PC-3 (cell line): Measurements from ENCODE around the gene CHMP4B. TPM values are rescaled to one million over a fixed set of nuclear protein-coding genes. Genes with fewer than 3 reads are reported as not detected.

Experiments
- ATAC-seq: fragments of 200-7000 bp; cut with Tn5 transposase; 2 replicates; pipeline ENCODE4 v1.9.1; 2020; ENCODE audit warnings: mild to moderate bottlenecking, moderate library complexity
- BruUV-seq: library from RNA; stranded (reverse); fragments of 400-500 nt; replicated peaks from 2 replicates; lab custom pipeline; 2021; lab: Mats Ljungman, UMichigan
- CTCF ChIA-PET: fragments of 300-600 bp; sonication (Branson Sonifier 250); formaldehyde crosslinking; loops from one replicate; lab custom pipeline; 2022; ENCODE audit warnings: antibody characterized with exemption; lab: Charles Lee
- POLR2A ChIA-PET: fragments of 300-600 bp; sonication (Branson Sonifier 250); formaldehyde crosslinking; loops from one replicate; lab custom pipeline; 2022; ENCODE audit warnings: antibody characterized with exemption; ENCODE audit not compliant: unreplicated experiment; lab: Charles Lee
- DNase-seq: peaks from one replicate; pipeline ENCODE4 v3.0.0-alpha.2; 2015
- H2AFZ ChIP-seq: fragments of 300-600 bp; sonication (generic); 2 replicates; pipeline ENCODE4 v1.6.0; 2016; ENCODE audit warnings: antibody characterized with exemption, low read length
- H3F3A ChIP-seq: fragments of 300-600 bp; sonication (generic); one replicate; pipeline ENCODE4 v1.6.0; 2017; ENCODE audit warnings: antibody characterized with exemption, low read length, control low read depth, mild to moderate bottlenecking; ENCODE audit not compliant: unreplicated experiment
- H3K27ac ChIP-seq: fragments of 300-600 bp; sonication (generic); 2 replicates; pipeline ENCODE4 v1.5.1; 2016; ENCODE audit warnings: mild to moderate bottlenecking, low read length
- H3K27me3 ChIP-seq: fragments of 300-600 bp; sonication (generic); 2 replicates; pipeline ENCODE4 v1.6.1; 2016; ENCODE audit warnings: low read length, mixed read lengths
- H3K36me3 ChIP-seq: fragments of 300-600 bp; sonication (generic); 2 replicates; pipeline ENCODE4 v1.6.1; 2016; ENCODE audit warnings: low read depth, mixed run types, low read length, mixed read lengths
- H3K4me1 ChIP-seq: fragments of 300-600 bp; sonication (generic); 2 replicates; pipeline ENCODE4 v1.5.1; 2016; ENCODE audit warnings: low read length; ENCODE audit not compliant: insufficient read depth
- H3K4me2 ChIP-seq: fragments of 300-600 bp; sonication (generic); 2 replicates; pipeline ENCODE4 v1.6.0; 2016; ENCODE audit warnings: low read length
- H3K4me3 ChIP-seq: fragments of 300-600 bp; sonication (generic); 2 replicates; pipeline ENCODE4 v1.5.1; 2016; ENCODE audit warnings: mild to moderate bottlenecking, low read length, mixed read lengths
- H3K79me2 ChIP-seq: fragments of 300-600 bp; sonication (generic); 2 replicates; pipeline ENCODE4 v1.6.1; 2017; ENCODE audit warnings: low read length, mixed read lengths
- H3K9ac ChIP-seq: fragments of 300-600 bp; sonication (generic); 2 replicates; pipeline ENCODE4 v1.6.0; 2016; ENCODE audit warnings: mild to moderate bottlenecking, low read length
- H3K9me2 ChIP-seq: fragments of 300-600 bp; sonication (generic); replicated peaks from 2 replicates; pipeline ENCODE4 v1.6.1; 2016; ENCODE audit warnings: mixed run types, low read length, mixed read lengths
- H3K9me3 ChIP-seq: fragments of 300-600 bp; sonication (generic); 2 replicates; pipeline ENCODE4 v1.6.1; 2016; ENCODE audit warnings: low read length, mixed read lengths
- H4K20me1 ChIP-seq: fragments of 300-600 bp; sonication (generic); 2 replicates; pipeline ENCODE4 v1.6.1; 2016; ENCODE audit warnings: low read length, mixed read lengths
- EZH2 ChIP-seq: fragments of 300-600 bp; sonication (generic); IDR thresholded peaks from one replicate; pipeline ENCODE4 v1.6.1; 2017; ENCODE audit warnings: antibody characterized with exemption, mild to moderate bottlenecking, low read length; ENCODE audit not compliant: unreplicated experiment
- EZH2phosphoT487 ChIP-seq: fragments of 300-600 bp; sonication (generic); IDR thresholded peaks from 2 replicates; pipeline ENCODE4 v1.6.1; 2018; ENCODE audit warnings: mild to moderate bottlenecking, antibody characterized with exemption, low read length, borderline replicate concordance
- intact Hi-C: fragments of 100-400 bp; cut with micrococcal nuclease; formaldehyde crosslinking; loops from 2 replicates; pipeline ENCODE4 v1.9.0; 2023
- total RNA-seq: library from RNA; depleted of rRNA; stranded (reverse); fragments of >200 nt; gene quantifications from 2 replicates; pipeline ENCODE4 v1.2.3, GENCODE V29; 2014
- TF ChIP-seq, protein P1 (sequence below): fragments of 300-600 bp; sonication (generic); conservative IDR thresholded peaks from 2 replicates; pipeline ENCODE4 v1.5.1; 2017; ENCODE audit warnings: antibody characterized with exemption, low read depth, mild to moderate bottlenecking, low read length

CHMP4B gene
- total RNA-seq, 1 experiment from 2014 or later = 68.8 TPM

DNA sequence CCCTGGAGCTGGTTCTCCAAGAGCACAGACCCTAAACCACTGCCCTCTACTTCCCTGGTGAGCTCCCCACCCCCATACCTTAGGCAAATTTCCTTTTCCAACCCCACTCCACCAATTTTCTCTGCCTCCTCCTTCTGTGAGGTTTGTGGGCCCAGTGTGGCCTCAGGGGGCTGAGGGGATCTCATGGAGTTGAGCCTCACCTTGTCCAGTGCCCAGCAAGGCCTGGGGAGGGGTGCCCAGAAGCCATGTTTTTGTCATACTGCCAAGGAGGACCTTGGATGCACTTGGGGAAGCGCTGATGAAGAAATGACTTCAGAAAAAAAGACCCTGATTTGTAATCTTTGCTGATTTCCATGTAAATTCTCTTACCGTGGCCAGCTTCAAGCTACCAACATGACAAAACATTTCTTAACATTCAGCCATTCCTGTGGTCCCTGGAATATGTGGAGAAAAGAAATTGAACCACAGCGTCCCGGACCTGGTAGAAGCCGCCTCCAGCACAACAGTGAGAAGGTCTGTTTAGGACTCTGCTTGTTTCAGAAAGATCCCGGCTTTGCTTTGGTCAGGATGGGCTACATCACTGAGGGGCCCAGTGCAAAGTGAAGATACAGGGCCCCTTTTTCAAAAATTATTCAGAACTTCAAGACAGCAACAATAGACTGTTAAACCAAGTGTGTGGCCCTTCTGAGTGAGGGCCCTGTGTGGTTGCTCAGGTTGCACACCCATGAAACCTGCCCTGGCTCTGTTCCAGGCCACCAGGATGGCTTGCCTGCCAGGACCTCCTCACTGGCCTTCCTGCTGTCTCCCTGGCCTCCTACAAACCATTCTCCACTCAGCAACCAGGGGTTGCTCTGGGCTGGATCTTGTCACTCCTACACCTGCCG lies 52.5 kb downstream of the CHMP4B start:
- POLR2A ChIA-PET = no interaction called here
- no peak overlapping the region for H3K27ac ChIP-seq
- no peak overlapping the region for H3K4me2 ChIP-seq
- H3K9me3 ChIP-seq = no peaks in the 10 kb centered on the region
- no peak for TF ChIP-seq EZH2
- TF ChIP-seq, protein P1, sequence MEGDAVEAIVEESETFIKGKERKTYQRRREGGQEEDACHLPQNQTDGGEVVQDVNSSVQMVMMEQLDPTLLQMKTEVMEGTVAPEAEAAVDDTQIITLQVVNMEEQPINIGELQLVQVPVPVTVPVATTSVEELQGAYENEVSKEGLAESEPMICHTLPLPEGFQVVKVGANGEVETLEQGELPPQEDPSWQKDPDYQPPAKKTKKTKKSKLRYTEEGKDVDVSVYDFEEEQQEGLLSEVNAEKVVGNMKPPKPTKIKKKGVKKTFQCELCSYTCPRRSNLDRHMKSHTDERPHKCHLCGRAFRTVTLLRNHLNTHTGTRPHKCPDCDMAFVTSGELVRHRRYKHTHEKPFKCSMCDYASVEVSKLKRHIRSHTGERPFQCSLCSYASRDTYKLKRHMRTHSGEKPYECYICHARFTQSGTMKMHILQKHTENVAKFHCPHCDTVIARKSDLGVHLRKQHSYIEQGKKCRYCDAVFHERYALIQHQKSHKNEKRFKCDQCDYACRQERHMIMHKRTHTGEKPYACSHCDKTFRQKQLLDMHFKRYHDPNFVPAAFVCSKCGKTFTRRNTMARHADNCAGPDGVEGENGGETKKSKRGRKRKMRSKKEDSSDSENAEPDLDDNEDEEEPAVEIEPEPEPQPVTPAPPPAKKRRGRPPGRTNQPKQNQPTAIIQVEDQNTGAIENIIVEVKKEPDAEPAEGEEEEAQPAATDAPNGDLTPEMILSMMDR = no peak
- no peak for TF ChIP-seq EZH2phosphoT487
- no peak overlapping the region for H3K9ac ChIP-seq
- no peak overlapping the region for H3K4me3 ChIP-seq
- ATAC-seq (no peak), DNase-seq (no peak)
- no peaks in the 10 kb centered on the region for H3K36me3 ChIP-seq
- no peak overlapping the region for H2AFZ ChIP-seq
- peaks cover 4% of the 10 kb centered on the region; the same call in 1 of the 2 replicates for H3K4me1 ChIP-seq
- intact Hi-C loops = loop anchor here (2.0 kb wide), 2 partner anchors 159 to 265 kb away; no protein-coding TSS in a partner anchor
- no peaks in the 10 kb centered on the region for H3F3A ChIP-seq
- H3K9me2 ChIP-seq = no peaks in the 10 kb centered on the region
- H3K27me3 ChIP-seq = no peaks in the 10 kb centered on the region
- no peaks in the 10 kb centered on the region for H4K20me1 ChIP-seq
- CTCF ChIA-PET = interaction anchor here (0.5 to 1.4 kb wide), 3 partner anchors 159 to 172 kb away, joined by 4 to 13 read pairs (median 8); no protein-coding TSS in a partner anchor
- H3K79me2 ChIP-seq = no peaks in the 10 kb centered on the region
- no TSS peak for BruUV-seq

DNA sequence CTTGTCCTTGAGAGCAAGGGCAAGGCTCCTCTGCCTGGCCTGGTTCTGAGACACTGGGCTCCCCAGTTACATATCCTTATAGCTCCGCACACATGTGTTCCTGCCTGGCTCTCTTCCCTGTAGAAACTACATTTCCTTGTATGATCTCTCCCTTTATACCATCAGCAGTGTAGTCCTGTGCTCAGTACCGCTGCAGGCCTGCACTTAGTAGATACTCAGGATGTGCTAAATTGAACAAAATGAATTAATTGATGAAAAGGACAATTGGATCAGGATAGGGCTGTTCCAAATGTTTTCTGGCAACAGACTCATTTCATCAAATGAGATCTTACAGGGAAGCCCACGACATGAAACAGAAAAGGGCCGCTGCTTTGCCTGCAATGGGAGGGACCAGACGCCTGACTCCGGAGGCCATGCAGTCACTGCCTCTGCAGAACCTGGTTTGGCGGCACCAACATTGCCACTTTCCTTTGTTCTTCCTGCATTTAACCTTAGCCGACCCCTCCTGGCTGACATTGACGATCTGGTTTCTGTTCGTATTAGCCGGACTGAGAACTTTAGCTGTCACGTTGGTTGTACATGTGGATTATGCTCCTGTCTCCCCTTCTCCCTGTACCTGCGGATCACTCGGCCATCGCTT lies 53.3 kb downstream of the CHMP4B start:
- Histone ChIP-seq H4K20me1 (no peaks in the 10 kb centered on the region), H3K4me2 (no peak overlapping the region), H3K27ac (no peak overlapping the region), H3K9me3 (no peaks in the 10 kb centered on the region), H2AFZ (no peak overlapping the region), H3K36me3 (no peaks in the 10 kb centered on the region), H3K79me2 (no peaks in the 10 kb centered on the region), H3F3A (no peaks in the 10 kb centered on the region), H3K9ac (no peak overlapping the region), H3K4me3 (no peak overlapping the region), H3K27me3 (no peaks in the 10 kb centered on the region), H3K9me2 (no peaks in the 10 kb centered on the region), H3K4me1 (peaks cover 4% of the 10 kb centered on the region; the same call in 1 of the 2 replicates)
- POLR2A ChIA-PET = no interaction called here
- no peak for DNase-seq
- TF ChIP-seq EZH2phosphoT487 (no peak), EZH2 (no peak)
- CTCF ChIA-PET = no interaction called here
- no TSS peak for BruUV-seq
- intact Hi-C loops = no loop called here
- no peak for ATAC-seq

DNA sequence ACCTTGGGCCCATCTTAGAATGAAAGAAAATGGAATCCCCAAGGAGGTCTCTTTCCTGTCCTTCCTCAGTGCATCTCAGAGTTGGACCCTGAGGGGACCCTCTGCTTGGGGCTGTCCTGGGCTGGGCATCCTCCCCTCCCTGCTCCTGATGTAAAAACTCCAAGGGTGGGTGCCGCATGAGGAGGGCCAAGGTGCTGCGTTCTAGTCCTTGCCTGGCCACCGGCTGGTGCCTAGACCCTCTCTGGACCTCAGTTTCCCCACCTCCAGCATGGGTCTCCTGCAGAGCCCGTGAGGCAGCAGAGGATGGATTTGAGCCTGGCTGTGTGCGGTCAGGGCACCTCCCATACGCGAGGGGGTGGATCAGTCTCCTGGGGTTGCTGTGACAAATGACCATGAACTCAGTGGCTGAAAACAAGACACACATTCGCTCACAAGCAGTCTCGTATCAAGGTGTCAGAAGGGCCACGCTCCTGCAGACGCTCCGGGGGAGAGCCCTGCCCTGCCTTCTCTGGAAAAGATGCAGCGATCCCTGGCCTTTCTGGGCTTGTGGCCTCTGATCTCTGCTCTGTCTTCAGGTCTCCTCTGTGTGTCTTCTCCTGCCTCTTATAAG lies 54.7 kb downstream of the CHMP4B start:
- TF ChIP-seq EZH2 = no peak
- no peak for TF ChIP-seq EZH2phosphoT487
- TF ChIP-seq, protein P1 = no peak
- Histone ChIP-seq H3K9me2 (no peaks in the 10 kb centered on the region), H2AFZ (no peak overlapping the region), H4K20me1 (no peaks in the 10 kb centered on the region), H3K4me3 (no peak overlapping the region), H3K79me2 (no peaks in the 10 kb centered on the region), H3F3A (no peaks in the 10 kb centered on the region), H3K9me3 (no peaks in the 10 kb centered on the region), H3K27ac (no peak overlapping the region), H3K9ac (no peak overlapping the region), H3K36me3 (no peaks in the 10 kb centered on the region), H3K4me2 (no peak overlapping the region), H3K27me3 (no peaks in the 10 kb centered on the region), H3K4me1 (peaks cover 4% of the 10 kb centered on the region; the same call in 1 of the 2 replicates)
- ATAC-seq (no peak), DNase-seq (no peak)
- no TSS peak for BruUV-seq
- intact Hi-C loops = no loop called here
- ChIA-PET CTCF (no interaction called here), POLR2A (no interaction called here)
